Measurements from ENCODE around the gene PIAS1. TPM values are rescaled to one million over a fixed set of nuclear protein-coding genes. Genes with fewer than 3 reads are reported as not detected.
A peak's percentile ranks its signal among the peaks of the same experiment; 100 is the strongest.

PIAS1 gene
- total RNA-seq, 1 donor from 2014 or later, result 67.8 TPM

DNA sequence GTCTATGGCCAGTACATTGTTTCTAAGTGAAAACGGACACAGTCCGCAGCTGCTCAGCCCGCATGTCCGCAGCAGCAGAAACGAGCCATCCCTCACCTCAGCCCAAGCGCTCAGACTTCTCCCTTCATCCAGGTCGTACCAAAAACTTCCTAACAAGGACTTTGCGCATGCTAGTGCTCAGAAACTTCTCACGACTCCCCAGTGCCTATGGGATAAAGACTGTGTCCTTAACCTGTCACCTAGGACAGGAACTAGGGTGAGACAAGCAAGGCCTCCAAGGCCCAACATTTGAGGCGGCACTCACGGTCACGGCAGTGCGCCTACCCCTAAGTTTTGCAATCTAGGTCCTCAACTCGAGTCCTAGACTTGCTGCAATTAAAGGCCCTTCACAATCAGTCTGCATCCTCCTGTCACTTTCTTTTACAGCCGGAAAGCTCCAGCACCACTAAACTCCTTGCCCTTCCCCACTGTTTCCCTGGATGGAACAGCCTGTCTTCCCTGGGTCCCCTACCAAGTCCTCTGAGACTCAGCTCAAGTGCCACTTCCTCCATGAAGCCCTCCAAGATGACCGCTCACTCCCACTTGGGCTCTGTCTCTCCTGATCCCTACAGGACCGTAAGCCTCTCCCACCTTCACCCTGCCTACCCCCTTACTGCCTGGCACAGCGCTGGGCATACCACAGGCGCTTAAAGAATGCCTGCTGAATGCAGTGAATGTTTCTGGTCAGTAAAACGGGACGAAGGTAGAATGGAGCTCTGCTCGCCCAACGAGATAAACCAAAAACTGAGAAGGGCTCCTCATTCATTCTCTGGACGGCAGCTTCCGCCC lies 174.2 kb downstream of the PIAS1 start:
- TF ChIP-seq, protein P1, sequence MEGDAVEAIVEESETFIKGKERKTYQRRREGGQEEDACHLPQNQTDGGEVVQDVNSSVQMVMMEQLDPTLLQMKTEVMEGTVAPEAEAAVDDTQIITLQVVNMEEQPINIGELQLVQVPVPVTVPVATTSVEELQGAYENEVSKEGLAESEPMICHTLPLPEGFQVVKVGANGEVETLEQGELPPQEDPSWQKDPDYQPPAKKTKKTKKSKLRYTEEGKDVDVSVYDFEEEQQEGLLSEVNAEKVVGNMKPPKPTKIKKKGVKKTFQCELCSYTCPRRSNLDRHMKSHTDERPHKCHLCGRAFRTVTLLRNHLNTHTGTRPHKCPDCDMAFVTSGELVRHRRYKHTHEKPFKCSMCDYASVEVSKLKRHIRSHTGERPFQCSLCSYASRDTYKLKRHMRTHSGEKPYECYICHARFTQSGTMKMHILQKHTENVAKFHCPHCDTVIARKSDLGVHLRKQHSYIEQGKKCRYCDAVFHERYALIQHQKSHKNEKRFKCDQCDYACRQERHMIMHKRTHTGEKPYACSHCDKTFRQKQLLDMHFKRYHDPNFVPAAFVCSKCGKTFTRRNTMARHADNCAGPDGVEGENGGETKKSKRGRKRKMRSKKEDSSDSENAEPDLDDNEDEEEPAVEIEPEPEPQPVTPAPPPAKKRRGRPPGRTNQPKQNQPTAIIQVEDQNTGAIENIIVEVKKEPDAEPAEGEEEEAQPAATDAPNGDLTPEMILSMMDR (IDR thresholded peaks at IDR 0.05; ENCODE audit: unreplicated experiment), result no peak
- Mint-ChIP-seq H3K4me3 (ENCODE audit: unreplicated experiment) (peak overlapping the region; percentile 88), H3K4me1 (ENCODE audit: unreplicated experiment) (peaks cover 19% of the 10 kb centered on the region), H3K9me3 (ENCODE audit: unreplicated experiment) (no peaks in the 10 kb centered on the region), H3K27me3 (ENCODE audit: unreplicated experiment) (peaks cover 19% of the 10 kb centered on the region), H3K36me3 (ENCODE audit: low read depth, unreplicated experiment) (no peaks in the 10 kb centered on the region), H3K27ac (ENCODE audit: unreplicated experiment) (no peak overlapping the region)
- no peak for DNase-seq (ENCODE audit: low spot score)

DNA sequence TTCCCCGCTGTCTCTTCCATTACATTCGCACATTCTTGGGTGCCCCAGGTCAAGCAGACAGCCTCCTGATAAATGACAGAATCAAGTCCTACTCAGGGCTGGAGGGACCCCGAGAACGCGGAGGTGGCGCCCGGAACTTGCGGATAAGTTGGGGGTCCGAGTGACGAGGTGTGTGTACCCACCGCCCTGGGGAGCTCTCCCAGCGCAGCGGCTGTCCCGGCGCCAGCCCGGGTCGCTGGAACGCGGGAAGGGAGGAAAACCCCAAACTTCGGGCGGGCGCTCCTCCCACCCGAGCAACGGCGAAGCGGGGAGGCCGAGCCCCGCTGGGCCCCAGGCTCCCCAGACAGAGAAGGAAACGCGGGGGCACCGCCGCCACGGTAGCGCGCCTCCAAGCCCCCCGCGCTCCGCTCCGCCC lies 174.9 kb downstream of the PIAS1 start:
- Mint-ChIP-seq H3K4me3 (ENCODE audit: unreplicated experiment) (peak overlapping the region; percentile 88), H3K9me3 (ENCODE audit: unreplicated experiment) (no peaks in the 10 kb centered on the region), H3K27ac (ENCODE audit: unreplicated experiment) (no peak overlapping the region), H3K4me1 (ENCODE audit: unreplicated experiment) (peaks cover 25% of the 10 kb centered on the region), H3K36me3 (ENCODE audit: low read depth, unreplicated experiment) (no peaks in the 10 kb centered on the region), H3K27me3 (ENCODE audit: unreplicated experiment) (peaks cover 20% of the 10 kb centered on the region)
- TF ChIP-seq, protein P1 (IDR thresholded peaks at IDR 0.05; ENCODE audit: unreplicated experiment), result no peak
- DNase-seq (ENCODE audit: low spot score), result no peak

DNA sequence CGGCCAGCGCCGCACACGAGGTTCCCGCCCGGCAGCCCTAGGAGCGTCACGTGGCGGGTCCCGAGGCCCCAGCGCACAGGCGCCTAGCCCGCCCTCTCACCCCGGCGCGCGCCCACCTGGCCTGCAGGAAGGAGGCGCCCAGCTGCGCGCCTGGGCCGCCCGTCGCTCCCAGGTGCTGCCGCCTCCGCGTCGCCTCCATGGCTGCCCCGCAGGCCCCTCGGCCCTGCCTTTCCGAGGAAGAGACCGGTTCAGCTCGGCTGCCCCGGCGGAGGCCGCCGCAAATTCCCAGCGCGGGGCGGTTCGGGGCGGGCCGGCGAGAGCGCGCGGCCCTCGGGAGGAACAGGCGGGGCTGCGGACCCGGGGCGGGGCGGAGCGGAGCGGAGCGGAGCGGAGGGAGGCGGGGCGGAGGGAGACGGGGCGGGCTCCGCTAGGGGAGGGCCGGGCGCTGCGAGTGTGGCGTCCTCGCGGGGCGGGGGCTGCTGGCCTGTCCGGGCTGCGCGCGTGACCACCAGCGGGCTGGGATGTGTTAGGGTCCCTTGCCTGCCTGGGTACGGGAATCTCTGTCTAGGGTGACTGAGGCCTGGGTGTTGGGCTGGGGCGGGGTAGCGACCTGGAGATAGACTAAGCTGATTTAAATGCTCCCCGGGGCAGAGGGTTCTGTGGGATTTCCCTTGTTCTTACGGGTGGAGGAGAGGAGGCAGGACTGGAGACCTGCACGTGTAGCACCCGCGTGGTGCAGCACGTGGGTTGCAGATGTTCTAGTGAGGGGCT lies 175.5 kb downstream of the PIAS1 start, which contains the start of gene CLN6:
Gene CLN6 (minus strand): TSS at position 343 of the 771 bp plus-strand sequence. CDS start 144 bp downstream, at position 199.
- Mint-ChIP-seq H3K27me3 (ENCODE audit: unreplicated experiment) (peaks cover 19% of the 10 kb centered on the region), H3K4me1 (ENCODE audit: unreplicated experiment) (peaks cover 28% of the 10 kb centered on the region), H3K9me3 (ENCODE audit: unreplicated experiment) (no peaks in the 10 kb centered on the region), H3K4me3 (ENCODE audit: unreplicated experiment) (peak within 1 kb of the TSS; percentile 95), H3K27ac (ENCODE audit: unreplicated experiment) (peak within 1 kb of the TSS; percentile 85), H3K36me3 (ENCODE audit: low read depth, unreplicated experiment) (no peaks in the 10 kb centered on the region)
- TF ChIP-seq, protein P1 (IDR thresholded peaks at IDR 0.05; ENCODE audit: unreplicated experiment), result no peak
- peak; percentile 79 for DNase-seq (ENCODE audit: low spot score)

DNA sequence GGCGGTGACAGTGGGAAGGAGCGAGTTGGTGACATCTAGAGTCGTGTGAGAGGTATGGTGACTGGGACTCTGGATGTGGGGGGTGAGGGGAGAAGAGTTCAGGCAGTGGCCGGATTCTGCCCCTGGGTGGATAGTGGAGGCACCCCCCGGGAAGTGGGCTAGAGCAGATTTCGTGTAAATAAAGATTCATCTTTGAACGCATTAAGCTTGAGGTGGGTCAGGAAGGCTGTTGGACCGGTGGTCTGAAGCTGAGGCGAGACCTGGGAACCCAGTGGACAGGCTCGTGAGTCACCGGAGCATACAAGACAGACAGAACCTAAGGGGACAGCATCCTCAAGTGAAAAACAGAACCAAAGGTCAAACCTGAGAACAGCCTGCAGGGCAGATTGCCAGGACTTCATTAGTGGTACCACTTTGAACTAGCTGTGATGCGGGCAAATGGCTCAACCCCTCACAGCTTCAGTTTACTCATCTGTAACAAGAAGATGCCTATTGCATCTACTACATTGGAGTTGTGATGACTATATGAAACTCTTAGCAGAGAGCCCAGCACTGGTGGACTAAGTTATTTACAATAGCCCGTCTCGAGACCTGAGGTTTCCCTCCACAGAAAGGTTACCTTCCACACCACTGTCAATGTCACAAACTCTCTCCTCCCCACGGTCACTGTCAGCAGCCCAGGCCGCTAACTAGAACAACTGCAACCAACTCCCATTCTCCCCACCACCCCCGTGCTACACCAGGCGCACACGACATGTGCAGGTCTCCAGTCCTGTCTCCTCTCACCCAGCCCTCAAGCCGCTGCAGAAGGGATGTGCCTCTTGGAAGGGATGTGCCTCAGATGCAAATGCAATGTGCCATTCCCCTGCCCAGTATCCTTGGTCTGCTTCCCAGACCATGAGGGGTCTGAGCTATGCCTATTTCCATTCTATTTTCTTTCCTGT lies 176.3 kb downstream of the PIAS1 start:
- DNase-seq (ENCODE audit: low spot score), result no peak
- H3K27ac Mint-ChIP-seq (ENCODE audit: unreplicated experiment), result peak overlapping the region; percentile 85
- peak overlapping the region; percentile 95 for H3K4me3 Mint-ChIP-seq (ENCODE audit: unreplicated experiment)
- H3K27me3 Mint-ChIP-seq (ENCODE audit: unreplicated experiment), result peaks cover 18% of the 10 kb centered on the region
- H3K36me3 Mint-ChIP-seq (ENCODE audit: low read depth, unreplicated experiment), result no peaks in the 10 kb centered on the region
- TF ChIP-seq, protein P1 (IDR thresholded peaks at IDR 0.05; ENCODE audit: unreplicated experiment), result no peak
- H3K9me3 Mint-ChIP-seq (ENCODE audit: unreplicated experiment), result no peaks in the 10 kb centered on the region
- H3K4me1 Mint-ChIP-seq (ENCODE audit: unreplicated experiment), result peaks cover 28% of the 10 kb centered on the region
